Panc1 (cell line): ENCODE results near the gene ERBB3. TPM values are rescaled to one million over a fixed set of nuclear protein-coding genes. Genes with fewer than 3 reads are reported as not detected.

Source experiments
- ATAC-seq: fragments of 200-7000 bp; cut with Tn5 transposase; 2 replicates; pipeline ENCODE4 v1.9.1; 2020; ENCODE audit warnings: mild to moderate bottlenecking, moderate library complexity
- BruUV-seq: library from RNA; stranded (reverse); fragments of 400-500 nt; replicated peaks from 2 replicates; lab custom pipeline; 2021; lab: Mats Ljungman, UMichigan
- CTCF ChIA-PET: fragments of 300-600 bp; sonication (Branson Sonifier 250); formaldehyde crosslinking; loops from one replicate; lab custom pipeline; 2022; ENCODE audit warnings: antibody characterized with exemption; lab: Charles Lee
- POLR2A ChIA-PET: fragments of 300-600 bp; sonication (Branson Sonifier 250); formaldehyde crosslinking; loops from one replicate; lab custom pipeline; 2022; ENCODE audit warnings: antibody characterized with exemption; lab: Charles Lee
- DNase-seq: peaks from one replicate; pipeline ENCODE4 v3.0.0-alpha.2; 2010; ENCODE audit warnings: low read depth, low spot score
- H3K27ac ChIP-seq: 2 replicates; pipeline ENCODE4 v1.5.1; 2011; ENCODE audit warnings: mild to moderate bottlenecking, low read length, inconsistent platforms
- H3K27me3 ChIP-seq: fragments of 200-500 bp; sonication (Bioruptor generic); 2 replicates; pipeline ENCODE4 v1.6.0; 2014; ENCODE audit warnings: low read length, inconsistent platforms; ENCODE audit not compliant: control insufficient read depth, insufficient read depth
- H3K36me3 ChIP-seq: fragments of 200-500 bp; sonication (Bioruptor generic); 2 replicates; pipeline ENCODE4 v1.5.1; 2014; ENCODE audit warnings: inconsistent platforms, mild to moderate bottlenecking, low read length, moderate library complexity; ENCODE audit not compliant: control insufficient read depth, insufficient read depth
- H3K4me1 ChIP-seq: 2 replicates; pipeline ENCODE4 v1.5.1; 2011; ENCODE audit warnings: inconsistent platforms, mild to moderate bottlenecking, low read length, moderate library complexity; ENCODE audit not compliant: control insufficient read depth, insufficient read depth
- H3K4me3 ChIP-seq, 2 experiments: 2 replicates each; pipeline ENCODE4 v1.5.1; 2011 to 2012; ENCODE audit warnings: low read depth in 2 of 2, low read length in 2 of 2, mild to moderate bottlenecking in 2 of 2, inconsistent platforms in 1 of 2, moderate library complexity in 1 of 2
- H3K9me3 ChIP-seq: fragments of 200-500 bp; sonication (Bioruptor generic); 2 replicates; pipeline ENCODE4 v1.5.1; 2014; ENCODE audit warnings: low read depth, mild to moderate bottlenecking, inconsistent platforms, low read length, moderate library complexity; ENCODE audit not compliant: control insufficient read depth, insufficient read depth
- POLR2AphosphoS5 ChIP-seq: IDR thresholded peaks from 2 replicates; pipeline ENCODE4 v1.6.1; 2012; ENCODE audit warnings: mild to moderate bottlenecking, low read depth, low read length, moderate library complexity
- SIN3A ChIP-seq: IDR thresholded peaks from 2 replicates; pipeline ENCODE4 v1.6.1; 2012; ENCODE audit warnings: low read depth, mild to moderate bottlenecking, low read length, moderate library complexity, borderline replicate concordance; ENCODE audit not compliant: insufficient read depth
- TCF7L2 ChIP-seq: IDR thresholded peaks from 2 replicates; pipeline ENCODE4 v1.6.1; 2011; ENCODE audit warnings: mild to moderate bottlenecking, low read depth, low read length, inconsistent platforms
- in situ Hi-C: cut with HindIII; loops from 2 replicates; pipeline ENCODE4 v1.10.0; 2016; ENCODE audit warnings: low sequenced_read_pairs, low pct_unique_long_range_greater_than_20kb
- intact Hi-C: fragments of 100-400 bp; cut with micrococcal nuclease; formaldehyde crosslinking; loops from one replicate; pipeline ENCODE4 v1.10.0; 2022; ENCODE audit not compliant: unreplicated experiment
- total RNA-seq: library from RNA; stranded (reverse); gene quantifications from one replicate; pipeline ENCODE4 v1.2.1, GENCODE V29; 2021; ENCODE audit not compliant: unreplicated experiment
- TF ChIP-seq, protein P1 (sequence below), 2 experiments: IDR thresholded peaks; 2 replicates each; pipeline ENCODE4 v1.6.1; 2011 to 2012; ENCODE audit warnings: low read depth in 2 of 2, control low read depth in 1 of 2, low read length in 1 of 2, mild to moderate bottlenecking in 1 of 2, moderate library complexity in 1 of 2; ENCODE audit not compliant: insufficient read depth in 1 of 2
- TF ChIP-seq, protein P2 (sequence below): fragments of 450-650 bp; IDR thresholded peaks from 2 replicates; pipeline ENCODE4 v1.5.1; 2017; ENCODE audit warnings: mild to moderate bottlenecking

Gene ERBB3
- total RNA-seq, 1 experiment from 2014 or later = 0.90 TPM

DNA sequence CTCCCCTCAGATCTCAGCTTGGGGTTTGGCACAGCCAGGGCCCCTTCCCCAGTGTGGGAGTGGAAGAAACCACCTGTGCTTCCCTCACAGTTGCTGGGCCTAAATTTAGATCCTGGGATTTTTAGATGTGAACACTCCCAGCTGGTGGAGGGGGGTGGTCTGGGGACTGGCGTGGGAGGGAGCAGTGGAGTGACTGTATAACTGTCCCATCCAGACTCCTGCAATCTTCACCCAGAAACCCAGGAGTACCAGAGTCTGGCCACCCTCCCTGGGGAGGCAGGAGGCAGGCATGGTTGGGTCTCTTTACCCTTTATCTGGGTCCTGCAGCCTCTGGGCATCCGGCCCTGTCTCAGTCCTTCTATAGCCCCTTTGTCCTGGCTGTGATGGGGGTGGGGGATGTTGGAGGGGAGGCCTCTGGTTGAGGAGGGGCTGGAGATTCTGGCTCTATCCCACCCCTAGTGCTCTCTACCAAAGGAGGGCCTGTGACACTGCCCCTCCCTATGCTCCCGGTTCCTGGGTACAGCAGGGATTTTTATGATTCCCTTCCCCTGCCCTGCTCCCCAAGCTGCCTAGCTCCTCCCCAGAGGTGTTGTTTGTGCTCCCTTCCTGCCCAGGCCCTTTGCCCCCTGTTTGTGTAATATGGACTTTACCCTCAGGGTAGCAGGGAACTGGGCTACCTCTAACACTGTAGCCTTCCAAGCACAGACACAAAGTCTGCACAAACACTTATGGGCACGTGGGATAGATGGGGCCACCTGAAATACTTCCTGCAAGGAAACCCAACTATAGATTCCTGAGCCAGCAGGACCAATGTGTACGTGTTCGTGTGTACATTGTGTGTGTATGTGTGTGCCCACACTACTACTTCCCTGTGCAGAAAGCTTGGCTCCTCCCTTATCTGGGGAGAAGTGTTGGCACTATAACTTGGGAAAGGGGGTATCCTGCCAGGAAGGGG, 1.7 kb downstream of the ERBB3 start:
- ATAC-seq = no peak
- ChIA-PET CTCF (interaction anchor here (0.5 kb wide), 1 partner anchor 46 kb away, joined by 3 read pairs; the partner anchor contains the start of gene ESYT1), POLR2A (interaction anchor here (0.5 kb wide), 1 partner anchor 17 kb away, joined by 6 read pairs; no protein-coding TSS in a partner anchor)
- BruUV-seq = no TSS peak
- TF ChIP-seq TCF7L2 (no peak), POLR2AphosphoS5 (no peak), SIN3A (no peak)
- TF ChIP-seq, protein P1, sequence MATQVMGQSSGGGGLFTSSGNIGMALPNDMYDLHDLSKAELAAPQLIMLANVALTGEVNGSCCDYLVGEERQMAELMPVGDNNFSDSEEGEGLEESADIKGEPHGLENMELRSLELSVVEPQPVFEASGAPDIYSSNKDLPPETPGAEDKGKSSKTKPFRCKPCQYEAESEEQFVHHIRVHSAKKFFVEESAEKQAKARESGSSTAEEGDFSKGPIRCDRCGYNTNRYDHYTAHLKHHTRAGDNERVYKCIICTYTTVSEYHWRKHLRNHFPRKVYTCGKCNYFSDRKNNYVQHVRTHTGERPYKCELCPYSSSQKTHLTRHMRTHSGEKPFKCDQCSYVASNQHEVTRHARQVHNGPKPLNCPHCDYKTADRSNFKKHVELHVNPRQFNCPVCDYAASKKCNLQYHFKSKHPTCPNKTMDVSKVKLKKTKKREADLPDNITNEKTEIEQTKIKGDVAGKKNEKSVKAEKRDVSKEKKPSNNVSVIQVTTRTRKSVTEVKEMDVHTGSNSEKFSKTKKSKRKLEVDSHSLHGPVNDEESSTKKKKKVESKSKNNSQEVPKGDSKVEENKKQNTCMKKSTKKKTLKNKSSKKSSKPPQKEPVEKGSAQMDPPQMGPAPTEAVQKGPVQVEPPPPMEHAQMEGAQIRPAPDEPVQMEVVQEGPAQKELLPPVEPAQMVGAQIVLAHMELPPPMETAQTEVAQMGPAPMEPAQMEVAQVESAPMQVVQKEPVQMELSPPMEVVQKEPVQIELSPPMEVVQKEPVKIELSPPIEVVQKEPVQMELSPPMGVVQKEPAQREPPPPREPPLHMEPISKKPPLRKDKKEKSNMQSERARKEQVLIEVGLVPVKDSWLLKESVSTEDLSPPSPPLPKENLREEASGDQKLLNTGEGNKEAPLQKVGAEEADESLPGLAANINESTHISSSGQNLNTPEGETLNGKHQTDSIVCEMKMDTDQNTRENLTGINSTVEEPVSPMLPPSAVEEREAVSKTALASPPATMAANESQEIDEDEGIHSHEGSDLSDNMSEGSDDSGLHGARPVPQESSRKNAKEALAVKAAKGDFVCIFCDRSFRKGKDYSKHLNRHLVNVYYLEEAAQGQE (IDR thresholded peaks at IDR 0.05; ENCODE audit: insufficient read depth in 1 of 2, low read depth in 2 of 2, low read length in 1 of 2) = no peak
- TF ChIP-seq, protein P2, sequence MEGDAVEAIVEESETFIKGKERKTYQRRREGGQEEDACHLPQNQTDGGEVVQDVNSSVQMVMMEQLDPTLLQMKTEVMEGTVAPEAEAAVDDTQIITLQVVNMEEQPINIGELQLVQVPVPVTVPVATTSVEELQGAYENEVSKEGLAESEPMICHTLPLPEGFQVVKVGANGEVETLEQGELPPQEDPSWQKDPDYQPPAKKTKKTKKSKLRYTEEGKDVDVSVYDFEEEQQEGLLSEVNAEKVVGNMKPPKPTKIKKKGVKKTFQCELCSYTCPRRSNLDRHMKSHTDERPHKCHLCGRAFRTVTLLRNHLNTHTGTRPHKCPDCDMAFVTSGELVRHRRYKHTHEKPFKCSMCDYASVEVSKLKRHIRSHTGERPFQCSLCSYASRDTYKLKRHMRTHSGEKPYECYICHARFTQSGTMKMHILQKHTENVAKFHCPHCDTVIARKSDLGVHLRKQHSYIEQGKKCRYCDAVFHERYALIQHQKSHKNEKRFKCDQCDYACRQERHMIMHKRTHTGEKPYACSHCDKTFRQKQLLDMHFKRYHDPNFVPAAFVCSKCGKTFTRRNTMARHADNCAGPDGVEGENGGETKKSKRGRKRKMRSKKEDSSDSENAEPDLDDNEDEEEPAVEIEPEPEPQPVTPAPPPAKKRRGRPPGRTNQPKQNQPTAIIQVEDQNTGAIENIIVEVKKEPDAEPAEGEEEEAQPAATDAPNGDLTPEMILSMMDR = no peak
- DNase-seq = no peak
- Histone ChIP-seq H3K36me3 (no peaks in the 10 kb centered on the region; the same call in 1 of the 2 replicates), H3K4me1 (peaks cover 6% of the 10 kb centered on the region), H3K27me3 (no peaks in the 10 kb centered on the region), H3K4me3 (no peak overlapping the region), H3K9me3 (no peaks in the 10 kb centered on the region), H3K27ac (no peak overlapping the region)
- intact Hi-C loops (no loop called here), in situ Hi-C loops (no loop called here)

GRCh38 chr12:56082382-56082781, 2.4 kb downstream of the ERBB3 start:
- in situ Hi-C loops = no loop called here
- no peak for TF ChIP-seq SIN3A
- TF ChIP-seq TCF7L2 = no peak
- TF ChIP-seq, protein P1 (IDR thresholded peaks at IDR 0.05; ENCODE audit: insufficient read depth in 1 of 2, low read depth in 2 of 2, low read length in 1 of 2) = no peak
- no peak for TF ChIP-seq POLR2AphosphoS5
- TF ChIP-seq, protein P2 = no peak
- H3K4me1 ChIP-seq = peaks cover 6% of the 10 kb centered on the region
- CTCF ChIA-PET = no interaction called here
- no TSS peak for BruUV-seq
- H3K36me3 ChIP-seq = no peaks in the 10 kb centered on the region; the same call in 1 of the 2 replicates
- H3K27me3 ChIP-seq = no peaks in the 10 kb centered on the region
- H3K4me3 ChIP-seq = no peak overlapping the region
- POLR2A ChIA-PET = no interaction called here
- ATAC-seq (no peak), DNase-seq (no peak)
- H3K27ac ChIP-seq = no peak overlapping the region
- no peaks in the 10 kb centered on the region for H3K9me3 ChIP-seq
- intact Hi-C loops = no loop called here
